ENCODE measurements around the gene BARHL1. TPM values are rescaled to one million over a fixed set of nuclear protein-coding genes. Genes with fewer than 3 reads are reported as not detected.

Gene BARHL1
- total and polyA plus RNA-seq, 9 of the 15 experiments (the other 6 are each of a cell fraction or from before 2014, with no cell fraction given) = not detected

DNA sequence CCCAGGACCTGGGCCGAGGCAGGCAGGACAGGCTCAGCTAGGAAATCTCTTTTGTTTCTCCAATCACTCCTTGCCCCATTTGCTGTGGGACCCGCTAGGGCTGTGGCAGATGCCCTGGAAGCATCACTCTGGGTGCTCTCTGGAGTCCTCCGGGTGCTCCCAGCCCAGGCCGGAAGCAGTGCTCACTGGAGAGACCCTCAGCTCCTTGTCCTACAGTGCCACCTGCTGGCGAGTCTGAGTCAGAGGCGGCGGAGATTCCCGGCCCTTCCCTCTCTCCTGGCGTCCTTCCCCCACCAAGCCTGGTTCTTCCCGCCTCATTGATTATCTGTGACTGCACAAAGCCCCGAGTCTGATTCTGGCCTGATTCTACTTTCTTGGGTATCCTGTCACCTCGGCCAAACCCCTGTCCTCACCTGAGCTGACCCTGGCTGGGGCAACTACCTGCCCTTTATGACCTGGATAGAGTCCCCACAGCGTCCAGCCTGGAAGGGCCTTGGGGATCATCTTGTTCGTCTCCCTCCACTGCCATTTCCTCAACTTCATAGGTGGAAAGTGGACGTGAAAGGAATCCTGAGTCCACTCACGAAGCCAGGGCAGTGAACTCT is 7.3 kb upstream of the BARHL1 start (continued):
- TF ChIP-seq, protein P1, sequence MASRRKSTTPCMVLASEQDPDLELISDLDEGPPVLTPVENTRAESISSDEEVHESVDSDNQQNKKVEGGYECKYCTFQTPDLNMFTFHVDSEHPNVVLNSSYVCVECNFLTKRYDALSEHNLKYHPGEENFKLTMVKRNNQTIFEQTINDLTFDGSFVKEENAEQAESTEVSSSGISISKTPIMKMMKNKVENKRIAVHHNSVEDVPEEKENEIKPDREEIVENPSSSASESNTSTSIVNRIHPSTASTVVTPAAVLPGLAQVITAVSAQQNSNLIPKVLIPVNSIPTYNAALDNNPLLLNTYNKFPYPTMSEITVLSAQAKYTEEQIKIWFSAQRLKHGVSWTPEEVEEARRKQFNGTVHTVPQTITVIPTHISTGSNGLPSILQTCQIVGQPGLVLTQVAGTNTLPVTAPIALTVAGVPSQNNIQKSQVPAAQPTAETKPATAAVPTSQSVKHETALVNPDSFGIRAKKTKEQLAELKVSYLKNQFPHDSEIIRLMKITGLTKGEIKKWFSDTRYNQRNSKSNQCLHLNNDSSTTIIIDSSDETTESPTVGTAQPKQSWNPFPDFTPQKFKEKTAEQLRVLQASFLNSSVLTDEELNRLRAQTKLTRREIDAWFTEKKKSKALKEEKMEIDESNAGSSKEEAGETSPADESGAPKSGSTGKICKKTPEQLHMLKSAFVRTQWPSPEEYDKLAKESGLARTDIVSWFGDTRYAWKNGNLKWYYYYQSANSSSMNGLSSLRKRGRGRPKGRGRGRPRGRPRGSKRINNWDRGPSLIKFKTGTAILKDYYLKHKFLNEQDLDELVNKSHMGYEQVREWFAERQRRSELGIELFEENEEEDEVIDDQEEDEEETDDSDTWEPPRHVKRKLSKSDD (conservative IDR thresholded peaks at IDR 0.05; ENCODE audit: low read length) = no peak
- TF ChIP-seq HCFC1 (IDR thresholded peaks at IDR 0.05; ENCODE audit: low read depth, low read length) (no peak), ZNF436 (CRISPR knock-in tag; IDR thresholded peaks at IDR 0.05) (no peak), GABPB1 (CRISPR knock-in tag; IDR thresholded peaks at IDR 0.05) (peak; percentile 62; the same call in 1 of the 2 replicates), RCOR1 (IDR thresholded peaks at IDR 0.05; ENCODE audit: borderline replicate concordance in 1 of 2, low read depth in 2 of 2, low read length in 2 of 2) (peak in 1 of 2 experiments; percentile 32; a peak in 1 of 4 replicates), HSF4 (CRISPR knock-in tag; IDR thresholded peaks at IDR 0.05; ENCODE audit: borderline replicate concordance) (no peak), CTBP1 (IDR thresholded peaks at IDR 0.05; ENCODE audit: borderline replicate concordance) (no peak), MCM2 (IDR thresholded peaks at IDR 0.05; ENCODE audit: low read depth) (peak; percentile 78), RB1 (IDR thresholded peaks at IDR 0.05; ENCODE audit: low read depth) (0 out of 2 replicates have a peak, but pooled peaks have one; percentile 39), ZNF584 (CRISPR knock-in tag; IDR thresholded peaks at IDR 0.05; ENCODE audit: low read depth) (no peak), ZNF76 (CRISPR knock-in tag; IDR thresholded peaks at IDR 0.05; ENCODE audit: borderline replicate concordance) (no peak), TGIF2 (CRISPR knock-in tag; IDR thresholded peaks at IDR 0.05) (no peak), GTF2E2 (tag; IDR thresholded peaks at IDR 0.05) (no peak), CBX3 (IDR thresholded peaks at IDR 0.05; ENCODE audit: borderline replicate concordance in 1 of 2, low read length in 2 of 2) (no peak), XRCC3 (IDR thresholded peaks at IDR 0.05) (no peak), MYNN (IDR thresholded peaks at IDR 0.05) (no peak), MYNN (CRISPR knock-in tag; IDR thresholded peaks at IDR 0.05) (no peak), SMC3 (conservative IDR thresholded peaks at IDR 0.05; ENCODE audit: insufficient read depth, low read depth, low read length) (peak; percentile 87), PTRF (tag; IDR thresholded peaks at IDR 0.05) (no peak), GMEB1 (CRISPR knock-in tag; IDR thresholded peaks at IDR 0.05) (no peak), MBD2 (IDR thresholded peaks at IDR 0.05; ENCODE audit: borderline replicate concordance, low read depth) (no peak), ZNF197 (CRISPR knock-in tag; IDR thresholded peaks at IDR 0.05; ENCODE audit: low read depth) (no peak)

Measured in K562 (cell line).